Measurements from ENCODE around the gene FOXL1. TPM values are rescaled to one million over a fixed set of nuclear protein-coding genes. Genes with fewer than 3 reads are reported as not detected.

The FOXL1 gene
- total RNA-seq, 4 donors from 2014 or later: 0.23 to 0.40 TPM; not detected in 2

- no peaks in the 10 kb centered on the region for H3K9me3 ChIP-seq
- no peak for TF ChIP-seq POLR2A (IDR thresholded peaks at IDR 0.05)
- TF ChIP-seq EP300 (IDR thresholded peaks at IDR 0.05): no peak
- TF ChIP-seq CTCF (IDR thresholded peaks at IDR 0.05): no peak
- TF ChIP-seq POLR2AphosphoS5 (IDR thresholded peaks at IDR 0.05): no peak
- H3K4me1 ChIP-seq: no peaks in the 10 kb centered on the region
- no peak for DNase-seq (ENCODE audit: low spot score in 2 of 2)
- no peaks in the 10 kb centered on the region for H3K36me3 ChIP-seq
- no peak overlapping the region for H3K4me3 ChIP-seq
- WGBS: 40% methylated on average over 7 of the region's 7 CpGs
- no peak overlapping the region for H3K27ac ChIP-seq
- peaks cover 91% of the 10 kb centered on the region for H3K27me3 ChIP-seq
Observed at GRCh38 chr16:86597880-86598606, 19.7 kb downstream of the FOXL1 start.

- DNase-seq (ENCODE audit: low spot score in 2 of 2): no peak
- no peaks in the 10 kb centered on the region for H3K36me3 ChIP-seq
- no peak for TF ChIP-seq POLR2A (IDR thresholded peaks at IDR 0.05)
- no peak for TF ChIP-seq EP300 (IDR thresholded peaks at IDR 0.05)
- no peak for TF ChIP-seq POLR2AphosphoS5 (IDR thresholded peaks at IDR 0.05)
- no peak for TF ChIP-seq CTCF (IDR thresholded peaks at IDR 0.05)
- no peak overlapping the region for H3K27ac ChIP-seq
- H3K9me3 ChIP-seq: no peaks in the 10 kb centered on the region
- H3K4me1 ChIP-seq: no peaks in the 10 kb centered on the region
- WGBS: 51% methylated on average over 22 of the region's 22 CpGs
- peaks cover 88% of the 10 kb centered on the region for H3K27me3 ChIP-seq
- no peak overlapping the region for H3K4me3 ChIP-seq
Observed at GRCh38 chr16:86598607-86599565, 20.5 kb downstream of the FOXL1 start.

GRCh38 chr16:86601356-86601755 lies 23.0 kb downstream of the FOXL1 start:
- no peak for DNase-seq (ENCODE audit: low spot score in 2 of 2)
- Histone ChIP-seq H3K4me3 (no peak overlapping the region), H3K27me3 (peaks cover 77% of the 10 kb centered on the region), H3K27ac (no peak overlapping the region), H3K36me3 (no peaks in the 10 kb centered on the region), H3K4me1 (no peaks in the 10 kb centered on the region), H3K9me3 (no peaks in the 10 kb centered on the region)
- TF ChIP-seq POLR2A (IDR thresholded peaks at IDR 0.05): no peak
- no peak for TF ChIP-seq POLR2AphosphoS5 (IDR thresholded peaks at IDR 0.05)
- no peak for TF ChIP-seq CTCF (IDR thresholded peaks at IDR 0.05)
- WGBS: 80% methylated on average over 2 of the region's 2 CpGs

GRCh38 chr16:86602521-86602920 lies 24.2 kb downstream of the FOXL1 start:
- 60% methylated on average over 4 of the region's 4 CpGs for WGBS
- no peak overlapping the region for H3K27ac ChIP-seq
- no peak for TF ChIP-seq POLR2AphosphoS5 (IDR thresholded peaks at IDR 0.05)
- no peak for TF ChIP-seq POLR2A (IDR thresholded peaks at IDR 0.05)
- TF ChIP-seq EP300 (IDR thresholded peaks at IDR 0.05): no peak
- no peak for TF ChIP-seq CTCF (IDR thresholded peaks at IDR 0.05)
- no peaks in the 10 kb centered on the region for H3K4me1 ChIP-seq
- H3K4me3 ChIP-seq: no peak overlapping the region
- H3K9me3 ChIP-seq: no peaks in the 10 kb centered on the region
- no peak for DNase-seq (ENCODE audit: low spot score in 2 of 2)
- H3K36me3 ChIP-seq: no peaks in the 10 kb centered on the region
- H3K27me3 ChIP-seq: peaks cover 67% of the 10 kb centered on the region

Data from suprapubic skin (tissue), 4 donors.